Stimulated activated CD4-positive, alpha-beta T cell treated with anti-CD3 and anti-CD28 coated beads, Interleukin-4, amount 100 ng/mL, for 4 hours (primary cell): ENCODE results near the gene CDH23.
"Not testable (repeated sequence)": the region's sequence is repeated elsewhere in the genome, so short reads cannot be mapped to it uniquely, and the experiment has no call there.

ENCODE experiments used
- DNase-seq, 2 experiments: peaks; one replicate each; pipeline ENCODE4 v3.0.0-alpha.2; 2020

The CDH23 gene

DNA sequence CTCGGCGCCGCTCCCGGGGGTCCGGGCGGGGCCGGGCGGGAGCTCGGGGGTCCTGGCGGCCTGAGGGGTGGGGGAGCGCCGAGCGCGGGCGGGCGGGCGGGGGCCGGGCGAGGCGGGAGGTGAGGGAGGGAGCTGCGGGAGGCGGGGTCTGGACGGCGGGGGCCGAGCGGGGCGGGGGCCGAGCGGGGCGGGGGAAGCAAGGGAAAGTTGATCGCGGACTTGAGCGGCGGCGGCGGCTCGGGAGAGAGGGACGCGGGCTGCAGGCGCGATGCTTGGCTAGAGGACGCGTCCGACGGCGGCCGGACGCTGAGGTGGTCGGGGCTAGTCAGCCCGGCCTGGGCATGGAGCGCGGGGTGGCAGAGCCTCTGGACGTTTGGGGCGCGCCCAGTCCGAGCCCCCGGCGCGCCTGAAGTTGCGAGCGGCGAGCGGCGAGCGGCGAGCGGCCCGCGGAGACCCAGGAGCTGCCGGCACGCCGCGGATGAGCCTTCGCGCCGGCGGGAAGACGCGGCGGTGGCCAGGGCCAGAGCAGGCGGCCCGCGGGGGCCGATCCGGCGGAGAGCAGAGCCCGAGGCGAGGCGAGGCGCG, at the start of gene CDH23:
Gene CDH23, plus strand, starts transcription at position 210 of the 585 bp plus-strand sequence. CDS start 42,912 bp downstream, outside the sequence.
- peak in 1 of 2 experiments; percentile 31 for DNase-seq

DNA sequence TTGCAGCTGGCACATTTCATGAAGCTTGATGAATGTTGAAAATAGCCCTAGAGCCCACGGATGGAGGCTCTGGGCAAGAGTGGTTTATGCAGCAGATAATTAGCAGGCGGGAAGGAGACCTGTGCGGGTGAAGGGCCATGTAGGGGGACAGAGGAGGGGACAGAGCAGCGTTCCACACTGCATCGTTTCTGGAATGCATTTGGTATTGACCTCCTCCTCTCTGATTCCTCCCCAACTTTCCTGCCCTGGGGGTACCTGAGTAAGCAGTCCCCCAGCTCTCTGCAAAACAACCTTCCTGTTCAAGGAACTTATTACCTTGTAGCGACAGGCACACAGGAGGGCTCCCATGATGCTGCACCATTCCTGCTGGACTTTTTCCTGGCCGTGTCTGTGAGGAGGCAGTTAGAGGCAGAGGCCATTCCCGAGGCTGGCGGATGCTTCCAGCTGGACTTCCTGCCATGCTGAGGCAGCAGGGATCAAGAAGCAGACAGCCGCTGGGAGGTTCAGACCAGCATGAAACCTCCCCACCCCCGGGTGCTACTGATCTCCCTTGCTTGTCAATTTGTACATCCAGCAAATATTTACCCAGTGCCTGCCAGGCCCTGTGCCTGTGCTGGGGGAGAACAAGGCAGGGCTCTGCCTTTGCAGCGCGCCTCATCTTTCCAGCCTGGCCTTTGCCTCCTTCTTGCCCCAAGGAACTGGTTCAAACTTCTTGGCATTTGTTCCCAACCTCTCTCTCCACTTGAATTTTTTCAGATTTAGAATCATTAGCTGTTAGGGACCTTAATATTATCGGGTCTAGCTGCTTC, 48.9 kb upstream of the CDH23 start:
- DNase-seq = no peak

DNA sequence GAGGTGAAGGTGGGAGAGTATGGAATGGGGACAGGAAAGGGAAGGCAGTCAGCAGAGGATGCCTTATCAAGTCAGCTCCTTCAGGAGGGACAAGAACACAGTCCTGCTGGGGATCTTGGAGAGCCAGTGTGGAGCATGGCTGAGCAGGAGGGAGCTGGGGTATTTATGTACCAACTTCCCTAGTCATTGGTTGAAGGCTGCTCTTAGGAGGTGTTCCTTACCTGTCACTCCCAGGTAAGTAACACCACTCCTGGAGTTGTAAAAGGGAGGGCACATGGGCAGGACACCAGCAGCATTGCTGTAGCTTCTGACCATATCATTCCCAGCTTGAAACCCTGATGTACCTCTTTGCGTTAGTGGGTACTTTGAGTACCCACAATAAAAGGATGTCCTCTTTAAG, 47.9 kb upstream of the CDH23 start:
- DNase-seq = no peak

DNA sequence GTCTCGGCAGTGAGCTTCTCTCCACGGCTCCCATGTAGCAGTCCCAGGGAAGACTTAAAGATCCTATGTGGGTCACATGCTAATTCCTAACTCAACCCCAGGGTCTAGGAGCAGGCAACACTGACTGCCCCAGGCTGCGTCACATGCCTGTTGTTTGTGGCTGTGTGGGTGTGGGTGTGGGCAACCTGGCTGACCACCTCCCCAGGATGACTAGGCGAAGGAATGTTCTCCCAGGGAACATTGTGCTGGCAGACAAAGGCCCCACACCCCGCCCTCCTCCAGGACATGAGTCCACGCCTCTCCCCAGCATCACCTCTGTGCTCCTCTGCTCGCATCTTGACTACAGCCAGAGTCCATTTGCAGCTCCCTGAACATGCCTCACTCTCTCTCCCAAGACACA, 47.3 kb upstream of the CDH23 start:
- no peak for DNase-seq

DNA sequence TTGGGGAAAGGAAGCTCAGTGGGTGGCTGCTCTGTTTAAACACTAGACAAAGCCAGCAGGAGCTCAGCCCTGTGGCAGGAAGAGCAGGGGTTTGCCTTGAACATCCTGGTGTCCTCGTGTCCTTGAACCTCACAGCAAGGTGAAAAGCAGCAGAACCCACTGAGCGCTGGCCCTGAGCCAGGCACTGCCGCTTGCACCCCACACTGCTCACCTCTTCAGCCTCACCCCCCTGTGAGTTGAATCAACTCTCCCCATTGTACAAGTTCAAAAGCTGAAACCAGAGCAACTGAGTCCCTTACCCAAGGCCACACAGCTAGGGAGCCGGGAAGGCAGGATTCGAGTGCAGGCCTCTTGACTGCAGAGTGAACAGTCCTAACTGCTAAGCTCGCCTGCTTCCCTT, 45.6 kb upstream of the CDH23 start:
- DNase-seq = no peak

GRCh38 chr10:71351628-71352319, 44.9 kb upstream of the CDH23 start:
- no peak for DNase-seq

DNA sequence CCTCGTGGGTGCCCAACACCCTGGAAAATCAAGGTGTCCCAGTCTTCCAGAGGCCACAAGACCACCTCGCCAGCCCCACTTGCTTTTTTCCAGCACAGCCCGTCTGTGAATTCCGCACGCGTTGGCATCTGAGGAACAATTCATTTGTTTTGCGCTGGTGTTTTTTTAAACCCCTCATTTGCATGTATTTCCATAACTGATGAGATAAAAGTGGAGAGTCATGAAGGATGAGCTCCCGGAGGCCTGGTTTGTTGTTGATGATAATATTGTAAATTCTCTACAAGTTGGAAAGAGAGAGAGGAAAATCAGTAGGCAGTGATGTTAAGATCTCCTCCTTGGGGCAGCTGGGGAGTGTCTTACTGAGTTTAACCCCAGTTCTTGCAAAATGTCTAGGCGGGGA, 43.1 kb upstream of the CDH23 start:
- no peak for DNase-seq

GRCh38 chr10:71354776-71355175, 41.9 kb upstream of the CDH23 start:
- DNase-seq = no peak

GRCh38 chr10:71355886-71356285, 40.8 kb upstream of the CDH23 start:
- DNase-seq = no peak

DNA sequence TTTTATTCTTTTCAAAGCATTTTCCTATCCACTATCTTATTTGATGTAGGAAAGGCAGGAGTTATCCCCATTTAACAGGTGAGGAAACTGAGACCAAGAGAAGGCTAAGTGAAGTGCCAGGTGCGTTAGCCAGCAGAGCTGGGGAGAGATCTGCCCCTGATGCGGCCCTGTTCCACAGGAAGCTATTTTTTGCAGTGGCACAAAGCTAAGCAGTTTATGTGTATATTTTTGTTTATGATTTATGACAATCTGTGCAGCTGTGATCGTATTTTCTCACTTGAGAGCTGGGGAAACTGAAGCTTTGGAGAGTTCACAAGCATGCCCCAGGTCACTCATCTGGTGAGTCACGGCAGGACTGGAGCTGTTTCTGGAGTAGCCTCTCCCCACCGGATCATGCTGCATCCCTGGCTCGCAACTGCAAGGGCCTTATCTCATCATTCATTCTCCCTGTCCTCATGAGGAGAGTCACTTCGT, 38.9 kb upstream of the CDH23 start:
- DNase-seq = no peak

DNA sequence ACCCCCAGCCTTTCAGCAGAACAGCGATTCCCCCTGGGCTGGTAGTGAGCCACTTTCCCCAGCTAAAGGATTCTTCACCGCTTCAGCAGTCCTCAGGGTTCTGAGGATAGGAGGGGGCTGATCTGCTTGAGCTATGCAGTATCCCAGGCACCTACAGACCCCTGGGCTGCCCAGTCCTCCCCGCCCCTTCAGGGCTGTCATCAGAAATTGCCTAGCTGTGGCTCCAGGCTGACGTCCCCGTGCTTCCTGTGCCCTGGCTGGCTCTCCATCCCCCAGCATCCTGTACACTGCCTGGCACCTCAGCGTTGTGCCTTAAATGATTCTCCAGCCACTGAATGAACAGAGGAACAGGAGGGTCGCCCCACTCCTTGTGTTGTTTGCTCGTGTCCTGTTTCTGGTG, 38.4 kb upstream of the CDH23 start:
- DNase-seq = no peak

GRCh38 chr10:71358906-71359305, 37.8 kb upstream of the CDH23 start:
- DNase-seq = not testable (repeated sequence)

DNA sequence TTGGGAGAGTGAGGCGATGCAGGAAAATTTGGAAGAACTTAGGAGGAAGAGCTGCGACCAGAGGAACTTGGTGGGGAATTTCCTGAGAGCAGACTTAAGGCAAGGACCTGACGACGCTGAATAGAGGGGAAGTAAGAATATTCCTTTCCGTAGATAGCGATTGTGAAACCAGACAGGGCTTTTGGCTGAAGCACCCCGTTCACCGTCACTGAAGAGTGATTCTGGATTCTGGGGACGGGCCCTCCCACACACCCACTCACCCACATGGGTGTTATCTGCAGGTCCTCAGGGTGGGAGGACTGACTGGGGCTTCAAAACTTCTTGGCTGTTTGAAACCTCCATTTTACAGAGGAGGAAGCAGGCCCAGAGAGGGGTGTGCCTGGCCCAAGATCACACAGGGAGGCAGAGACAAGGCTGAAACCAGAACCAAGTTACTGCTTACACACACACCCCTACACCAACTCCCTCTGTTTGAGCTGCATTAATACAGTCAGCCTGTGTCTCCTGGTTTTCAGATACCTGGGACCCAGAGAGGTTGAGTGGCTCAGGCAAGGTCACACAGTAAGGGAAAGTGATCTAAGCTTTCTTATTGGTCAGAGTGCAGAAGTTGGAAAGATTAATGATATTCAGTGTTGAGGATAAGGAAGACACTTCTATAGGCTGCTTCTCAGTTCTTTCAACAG, 37.2 kb upstream of the CDH23 start:
- DNase-seq = no peak

DNA sequence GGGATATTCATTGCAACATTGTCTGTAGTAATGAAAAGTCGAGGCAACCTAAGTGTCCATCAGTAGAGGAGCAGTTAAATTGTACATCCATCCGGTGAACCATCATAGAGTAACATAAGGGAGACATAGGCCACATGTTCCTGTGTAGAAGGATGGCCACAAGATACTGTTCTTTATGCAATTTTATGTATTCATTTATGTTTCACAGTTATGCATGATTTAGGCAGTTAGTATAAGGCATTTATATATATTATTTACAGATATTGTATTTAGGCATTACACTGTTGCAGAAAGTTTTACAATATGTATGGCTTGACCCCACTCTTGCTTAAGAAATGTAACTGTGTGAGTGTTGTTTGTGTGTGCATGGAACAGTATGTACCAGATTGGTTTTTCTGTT, 36.0 kb upstream of the CDH23 start:
- no peak for DNase-seq

GRCh38 chr10:71361581-71361980, 35.1 kb upstream of the CDH23 start:
- DNase-seq = no peak

- DNase-seq = no peak
These were observed 34.6 kb upstream of the CDH23 start for GRCh38 chr10:71362141-71362540.

- DNase-seq = no peak
These were observed 32.8 kb upstream of the CDH23 start for GRCh38 chr10:71363936-71364335.

GRCh38 chr10:71365366-71365765, 31.4 kb upstream of the CDH23 start:
- no peak for DNase-seq

- DNase-seq = no peak
These were observed 30.0 kb upstream of the CDH23 start for GRCh38 chr10:71366690-71367089.

- DNase-seq = no peak
These were observed 29.4 kb upstream of the CDH23 start for GRCh38 chr10:71367271-71367670.

- no peak for DNase-seq
These were observed 28.5 kb upstream of the CDH23 start for GRCh38 chr10:71368176-71368575.

DNA sequence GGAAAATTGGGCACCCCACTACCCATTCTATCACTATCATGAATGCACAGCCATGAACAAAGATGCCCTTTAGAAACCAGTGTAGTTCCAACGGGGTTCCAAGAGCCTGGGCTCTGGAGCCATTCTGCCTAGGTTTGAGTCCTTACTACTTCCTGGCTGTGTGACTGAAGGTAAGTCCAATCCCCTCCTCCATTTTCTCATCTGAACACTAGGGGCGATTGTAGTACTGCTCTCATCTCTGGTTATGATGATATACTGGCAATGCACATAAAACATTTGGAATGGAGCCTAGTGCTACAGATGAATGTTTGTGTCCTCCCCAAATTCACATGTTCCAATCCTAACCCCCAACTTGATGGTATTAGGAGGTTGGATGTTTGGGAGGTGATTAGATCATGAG, 28.1 kb upstream of the CDH23 start:
- no peak for DNase-seq

GRCh38 chr10:71369602-71370001, 27.1 kb upstream of the CDH23 start:
- no peak for DNase-seq
